ENCODE results near the gene GLYAT. TPM values are rescaled to one million over a fixed set of nuclear protein-coding genes. Genes with fewer than 3 reads are reported as not detected.

Gene GLYAT
- total and polyA plus RNA-seq, 2 of the 8 experiments (the other 6 are each of a cell fraction or from before 2014, with no cell fraction given) = not detected

- Histone ChIP-seq H3K4me1 (replicated peaks in 1 of 4; ENCODE audit: control insufficient read depth in 3 of 4, insufficient read depth in 4 of 4, low read length in 3 of 4) (no peaks in the 10 kb centered on the region), H2BK12ac (ENCODE audit: low read depth, low read length) (no peak overlapping the region), H3K4me2 (ENCODE audit: insufficient read depth in 1 of 2, low read depth in 2 of 2, low read length in 2 of 2) (no peak overlapping the region), H4K91ac (replicated peaks; ENCODE audit: insufficient read length, low read length) (no peak overlapping the region), H2BK5ac (ENCODE audit: low read depth, low read length) (no peak overlapping the region), H3K18ac (ENCODE audit: extremely low read depth, low read length) (no peak overlapping the region), H3K9ac (replicated peaks in 1 of 4; ENCODE audit: extremely low read depth in 1 of 4, low read depth in 3 of 4, low read length in 3 of 4) (no peak overlapping the region), H3K79me2 (ENCODE audit: control insufficient read depth in 1 of 2, insufficient read depth in 2 of 2, low read length in 2 of 2) (no peaks in the 10 kb centered on the region), H3K4ac (replicated peaks; ENCODE audit: insufficient read length, low read depth, low read length) (no peak overlapping the region), H2AFZ (ENCODE audit: low read length) (no peak overlapping the region), H3K23me2 (ENCODE audit: low read depth, low read length) (no peaks in the 10 kb centered on the region), H4K20me1 (replicated peaks in 1 of 2; ENCODE audit: control insufficient read depth in 1 of 2, insufficient read depth in 2 of 2, low read length in 2 of 2) (no peaks in the 10 kb centered on the region), H3K36me3 (ENCODE audit: control insufficient read depth in 2 of 4, insufficient read depth in 4 of 4, low read length in 3 of 4) (no peaks in the 10 kb centered on the region), H3K27ac (ENCODE audit: low read depth, low read length) (no peak overlapping the region), H2BK15ac (ENCODE audit: low read length) (no peak overlapping the region), H2BK120ac (replicated peaks; ENCODE audit: low read depth, low read length) (no peak overlapping the region), H3K56ac (replicated peaks; ENCODE audit: insufficient read length, low read depth, low read length) (no peak overlapping the region), H3K9me3 (ENCODE audit: insufficient read depth in 2 of 2, low read depth in 1 of 2, low read length in 1 of 2) (peaks cover 11 to 29% of the 10 kb centered on the region in 2 experiments; a peak in 2 of 4 replicates), H3K23ac (ENCODE audit: insufficient read length) (no peak overlapping the region), H3K14ac (ENCODE audit: insufficient read length) (no peak overlapping the region), H4K8ac (ENCODE audit: extremely low read depth, insufficient read depth, low read length) (no peak overlapping the region), H3K79me1 (ENCODE audit: low read depth, low read length) (no peaks in the 10 kb centered on the region), H2AK5ac (ENCODE audit: low read depth, low read length) (no peak overlapping the region), H3K27me3 (replicated peaks in 1 of 4; ENCODE audit: control insufficient read depth in 3 of 4, extremely low read depth in 1 of 4, insufficient read depth in 3 of 4, low read length in 3 of 4) (no peaks in the 10 kb centered on the region), H2BK20ac (ENCODE audit: low read length) (no peak overlapping the region), H3K4me3 (ENCODE audit: extremely low read depth in 1 of 4, insufficient read depth in 2 of 4, low read depth in 3 of 4, low read length in 4 of 4) (no peak overlapping the region), H4K5ac (ENCODE audit: insufficient read length, low read depth, low read length) (no peak overlapping the region)
- POLR2A ChIA-PET (ENCODE audit: partially characterized antibody) = no interaction called here
- DNase-seq (ENCODE audit: low read depth in 1 of 2, low spot score in 2 of 2) = no peak
- no peak for FAIRE-seq
- WGBS, 2 experiments (ENCODE audit: extremely low coverage in 1 of 2, insufficient coverage in 1 of 2, insufficient read length in 1 of 2, insufficient replicate concordance in 2 of 2, low coverage in 1 of 2, low lambda C conversion rate in 2 of 2, missing lambda C conversion rate in 1 of 2) = 81% methylated on average over 1 of the region's 1 CpG; no CpG with 5 or more reads in 1 of the 2 experiments
- CTCF ChIA-PET (ENCODE audit: partially characterized antibody) = no interaction called here
- TF ChIP-seq RNF2 (IDR thresholded peaks at IDR 0.05; ENCODE audit: borderline replicate concordance, low read depth, low read length, missing control alignments, poor library complexity, severe bottlenecking) = no peak
- TF ChIP-seq POLR2A (IDR thresholded peaks at IDR 0.05; ENCODE audit: control extremely low read depth in 1 of 2, low read depth in 2 of 2, low read length in 2 of 2) = no peak
- no peak for TF ChIP-seq SP2 (IDR thresholded peaks at IDR 0.05; ENCODE audit: low read length)
- TF ChIP-seq MAFK (IDR thresholded peaks at IDR 0.05; ENCODE audit: low read depth, low read length) = no peak
- no peak for TF ChIP-seq SIN3A (conservative IDR thresholded peaks at IDR 0.05 in 1 of 2, IDR thresholded peaks at IDR 0.05 in 1 of 2; ENCODE audit: low read depth in 1 of 2, low read length in 2 of 2)
- no peak for TF ChIP-seq TAF7 (optimal IDR thresholded peaks at IDR 0.05; ENCODE audit: borderline replicate concordance, low read depth, low read length)
- no peak for TF ChIP-seq RAD21 (IDR thresholded peaks at IDR 0.05 in 1 of 2, conservative IDR thresholded peaks at IDR 0.05 in 1 of 2; ENCODE audit: low read depth in 2 of 2, low read length in 2 of 2)
- no peak for TF ChIP-seq BRCA1 (IDR thresholded peaks at IDR 0.05; ENCODE audit: low read depth, low read length)
- TF ChIP-seq CREB1 (IDR thresholded peaks at IDR 0.05) = no peak
- no peak for TF ChIP-seq HDAC2 (IDR thresholded peaks at IDR 0.05; ENCODE audit: borderline replicate concordance in 1 of 2, low read depth in 2 of 2, low read length in 2 of 2)
- TF ChIP-seq SUZ12 (IDR thresholded peaks at IDR 0.05; ENCODE audit: low read length) = no peak
- TF ChIP-seq CBX5 (IDR thresholded peaks at IDR 0.05; ENCODE audit: low read depth, low read length) = no peak
- TF ChIP-seq KDM5A (IDR thresholded peaks at IDR 0.05; ENCODE audit: low read length) = no peak
- no peak for TF ChIP-seq ATF3 (IDR thresholded peaks at IDR 0.05; ENCODE audit: insufficient read depth, low read depth, low read length)
Measured at GRCh38 chr11:58765078-58765477, 33.3 kb upstream of the GLYAT start.

Data from H1 (cell line).